Measurements from ENCODE around the gene CAST.
A peak's percentile ranks its signal among the peaks of the same experiment; 100 is the strongest.

The CAST gene

DNA sequence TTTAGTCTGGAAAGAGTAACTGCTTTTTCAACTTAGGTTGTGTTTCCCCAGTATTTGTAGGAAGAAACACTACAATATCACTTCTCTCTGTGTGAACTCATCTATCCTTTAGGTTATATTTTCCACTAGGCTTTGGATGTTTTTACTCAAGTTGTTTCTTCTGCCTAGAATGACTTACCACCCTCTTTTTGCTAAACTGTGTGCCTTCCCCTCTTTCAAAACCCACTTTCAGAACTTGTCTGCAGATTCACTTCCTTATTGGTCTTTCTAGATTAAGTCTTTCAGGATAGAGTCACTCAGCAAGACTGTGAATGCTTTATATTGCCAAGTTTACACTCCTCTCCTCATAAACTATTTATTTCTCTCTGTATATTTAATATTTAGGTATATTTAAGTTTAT lies 14.2 kb upstream of the CAST start:
- no peak for DNase-seq (ENCODE audit: low read depth)

DNA sequence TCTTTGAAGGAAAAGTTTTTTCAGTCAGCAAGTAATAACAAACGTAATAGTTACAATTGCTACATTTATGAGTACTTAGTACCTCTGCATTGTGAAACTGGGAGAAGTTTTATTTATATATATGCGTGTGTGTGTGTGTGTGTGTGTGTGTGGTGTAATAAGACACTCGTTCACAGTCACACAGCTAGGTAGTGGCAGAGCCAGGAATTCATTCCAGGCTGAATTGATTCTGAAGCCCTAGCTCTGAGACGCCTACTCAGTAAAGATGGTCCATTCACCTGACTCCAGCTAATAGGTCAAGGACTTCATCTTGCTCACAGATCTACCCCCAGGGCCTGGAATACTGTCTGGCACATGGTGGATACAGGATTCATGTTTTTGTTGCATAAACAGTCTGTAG lies 13.6 kb upstream of the CAST start:
- no peak for DNase-seq (ENCODE audit: low read depth)

DNA sequence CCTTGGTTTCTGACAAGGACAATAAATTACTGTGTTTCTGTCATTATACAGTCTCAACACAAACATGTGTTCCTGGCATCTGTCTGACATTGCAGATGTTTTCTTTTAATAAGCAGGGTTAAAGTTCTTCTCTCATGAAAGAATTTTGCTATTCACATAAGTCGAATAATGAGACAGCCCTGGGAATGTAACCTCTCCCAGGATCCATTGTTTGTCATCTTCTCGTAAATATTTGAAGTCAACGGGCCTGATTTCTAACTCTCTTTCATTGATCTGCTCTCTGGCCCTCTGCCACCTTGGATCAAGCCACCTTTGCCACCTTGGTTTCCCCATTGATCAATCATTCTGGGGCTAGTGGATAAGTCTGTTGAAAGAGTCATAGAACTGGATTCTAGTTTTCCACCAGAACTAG lies 12.9 kb upstream of the CAST start:
- no peak for DNase-seq (ENCODE audit: low read depth)

DNA sequence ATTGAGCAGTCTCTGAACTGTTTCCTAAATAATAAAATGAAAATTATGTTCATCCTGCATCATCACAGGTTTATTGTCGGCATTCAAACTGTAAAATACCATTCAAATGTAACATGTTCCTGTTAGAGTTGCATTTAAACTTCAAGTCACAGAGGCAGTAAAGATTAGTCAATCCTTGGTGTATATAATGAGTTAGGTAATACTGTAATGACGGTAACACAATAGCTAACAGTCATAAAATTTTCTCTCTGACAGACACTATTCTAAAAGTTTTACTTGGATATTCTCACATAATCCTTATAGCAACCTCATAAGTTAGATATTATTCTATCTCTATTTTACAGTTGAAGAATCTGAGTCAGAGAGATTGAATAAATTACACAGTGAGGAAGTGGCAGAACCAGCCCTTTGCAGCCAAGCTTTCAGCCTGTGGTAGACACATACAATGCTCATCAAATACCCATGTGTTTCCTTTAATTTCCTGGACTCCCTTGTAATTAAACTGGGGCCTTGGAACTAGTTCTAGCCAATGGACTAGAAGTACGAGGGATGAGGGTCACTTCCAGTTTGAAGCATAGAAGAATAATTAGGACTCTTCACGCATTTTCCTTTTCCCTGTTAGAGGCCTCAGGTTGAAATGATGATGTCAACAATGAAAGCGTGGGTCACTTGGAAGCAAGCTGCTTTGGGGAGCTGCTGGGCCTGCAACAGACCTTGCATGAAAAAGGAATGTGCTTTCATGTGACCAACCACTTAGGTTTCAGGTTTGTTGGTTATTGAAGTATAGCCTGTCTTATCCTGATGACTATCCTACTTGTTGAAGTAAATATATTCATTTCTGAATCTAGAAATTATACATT lies 12.3 kb upstream of the CAST start:
- DNase-seq (ENCODE audit: low read depth), result no peak

DNA sequence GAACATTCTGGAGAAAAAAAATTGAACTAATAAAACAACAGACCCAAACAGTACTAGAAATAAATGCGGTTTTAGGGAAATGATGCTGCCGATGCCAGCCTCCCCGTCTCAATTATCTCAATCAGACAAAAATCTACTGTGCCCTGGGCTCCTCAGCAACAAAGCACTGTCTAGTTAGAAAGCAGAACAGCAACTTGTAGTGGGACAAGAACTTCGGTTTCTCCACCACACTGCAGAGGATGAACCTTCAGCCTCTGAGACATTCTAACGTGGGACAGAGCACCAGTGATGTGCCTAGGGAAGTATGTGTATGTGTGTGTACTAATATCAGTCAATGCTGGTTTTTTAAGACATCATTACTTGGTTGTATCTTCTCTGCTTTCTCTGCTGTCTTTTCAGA lies 11.1 kb upstream of the CAST start:
- DNase-seq (ENCODE audit: low read depth), result no peak

DNA sequence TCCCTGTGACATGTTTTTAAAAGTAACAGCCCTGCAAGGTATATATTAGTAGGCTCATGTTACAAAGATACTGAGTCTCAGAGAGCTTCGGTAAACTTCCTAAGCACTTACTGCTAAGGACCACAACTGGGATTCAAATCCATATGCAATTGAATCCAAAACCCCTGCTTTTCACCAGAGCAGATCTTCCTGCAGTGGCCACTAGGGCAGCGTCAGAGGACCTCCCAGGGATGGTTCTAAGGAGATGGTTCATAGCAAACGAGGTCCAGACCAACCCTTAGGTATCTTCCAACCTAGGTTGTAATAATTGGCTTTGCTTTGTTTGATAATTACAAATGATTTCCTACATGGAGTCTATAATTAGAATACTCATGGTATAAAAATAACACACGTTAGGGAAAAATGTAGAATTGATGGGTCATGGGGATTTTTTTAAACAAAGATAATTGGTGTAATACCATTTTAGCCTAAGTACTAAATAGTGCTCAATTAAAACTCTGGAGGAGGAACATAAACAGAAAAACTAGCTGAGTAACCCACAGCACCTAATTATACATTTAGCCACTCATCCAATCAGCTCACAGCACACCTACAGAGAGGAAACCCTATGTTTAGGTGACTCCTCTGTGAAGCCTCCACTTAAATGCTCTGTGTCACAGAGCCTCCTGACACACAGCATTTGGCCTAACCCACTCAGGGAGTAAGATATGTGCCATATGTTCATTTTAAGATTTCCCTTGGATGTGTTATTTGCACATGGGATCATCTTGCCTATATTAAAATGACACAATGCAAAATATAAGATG lies 10.0 kb upstream of the CAST start:
- DNase-seq (ENCODE audit: low read depth), result no peak

DNA sequence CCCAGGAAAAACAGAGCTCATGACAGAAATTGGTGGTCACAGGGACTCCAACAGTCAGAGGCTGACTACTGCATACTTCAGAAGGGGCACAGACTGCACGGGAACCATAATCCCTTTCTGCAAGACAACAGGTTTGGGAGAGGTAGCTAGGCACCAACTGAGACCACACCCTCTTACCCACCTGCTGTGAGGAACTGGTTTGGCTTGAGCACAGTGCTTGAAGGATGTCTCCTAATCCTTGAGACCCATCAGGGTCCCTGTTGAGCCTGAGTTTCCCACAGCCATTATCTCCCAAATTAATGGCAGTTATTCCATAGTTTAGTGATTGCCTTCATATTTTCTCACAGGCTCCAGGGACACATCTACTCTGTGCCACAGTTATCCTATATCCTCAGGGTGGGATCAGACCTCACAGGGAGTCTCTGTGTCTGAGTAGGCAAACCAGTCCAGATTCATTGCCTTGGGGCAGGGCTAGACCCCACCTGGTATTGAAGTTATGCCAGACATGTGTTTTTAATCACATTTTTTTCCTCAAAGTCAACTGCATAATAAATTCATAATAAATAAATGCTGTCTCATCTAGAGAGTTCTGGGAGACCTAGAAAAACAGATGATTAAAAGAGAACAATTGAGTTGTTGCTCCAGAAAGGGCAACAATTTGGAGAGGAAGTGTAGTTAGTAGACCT lies 9.3 kb upstream of the CAST start:
- DNase-seq (ENCODE audit: low read depth), result no peak

DNA sequence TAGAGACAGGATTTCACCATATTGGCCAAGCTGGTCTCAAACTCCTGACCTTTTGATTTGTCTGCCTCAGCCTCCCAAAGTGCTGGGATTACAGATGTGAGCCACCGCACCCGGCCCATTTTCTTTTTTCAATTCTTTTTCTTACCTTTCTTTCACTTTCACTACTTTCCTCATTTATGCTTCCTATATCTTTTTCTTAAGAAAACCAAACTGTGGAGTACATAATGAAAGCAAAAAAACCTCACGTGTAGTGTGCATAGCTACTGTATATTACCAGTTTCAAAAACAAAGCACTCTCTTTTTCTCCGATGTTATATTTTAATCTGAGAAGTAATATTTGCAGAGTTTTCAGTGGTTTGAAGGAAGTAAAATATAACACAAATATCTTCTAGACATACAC lies 8.0 kb upstream of the CAST start:
- no peak for DNase-seq (ENCODE audit: low read depth)

DNA sequence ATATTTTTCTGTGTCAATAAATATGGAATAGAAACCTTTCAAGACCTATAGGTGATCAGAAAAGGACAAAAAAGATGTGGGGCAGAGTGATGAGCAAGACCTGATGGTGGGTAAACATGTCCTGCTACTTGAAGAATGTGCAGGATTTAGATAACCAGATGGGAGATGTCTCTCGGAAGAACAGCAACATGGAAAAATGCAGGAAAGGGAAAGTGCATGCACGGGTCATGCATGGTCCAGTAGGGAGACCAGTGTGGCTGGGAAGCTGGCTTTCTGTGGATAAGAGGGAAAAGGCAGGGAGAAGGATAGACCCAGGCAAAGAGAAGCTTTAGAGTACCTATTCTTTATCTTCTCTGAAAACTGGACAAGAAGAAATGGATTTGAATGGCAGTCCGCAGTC lies 7.1 kb upstream of the CAST start:
- no peak for DNase-seq (ENCODE audit: low read depth)

DNA sequence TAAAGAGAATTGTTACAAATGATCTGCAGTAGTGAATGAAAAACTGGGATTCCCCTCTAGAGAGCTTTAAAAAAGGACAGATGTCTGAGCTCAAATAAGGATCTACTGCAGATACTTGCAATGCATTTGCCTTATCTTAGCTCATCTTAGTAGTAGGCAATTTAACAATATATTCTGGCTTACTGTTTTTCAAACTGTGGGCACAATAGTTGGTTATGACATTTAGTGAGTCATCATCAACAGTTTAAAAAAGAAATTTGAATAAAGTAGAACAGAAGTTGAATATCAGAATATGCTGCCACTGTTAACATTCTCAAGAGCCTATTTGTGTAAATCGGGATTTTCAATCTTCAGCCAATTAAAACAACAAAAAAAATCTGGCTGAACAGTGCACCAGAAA lies 6.7 kb upstream of the CAST start:
- no peak for DNase-seq (ENCODE audit: low read depth)

DNA sequence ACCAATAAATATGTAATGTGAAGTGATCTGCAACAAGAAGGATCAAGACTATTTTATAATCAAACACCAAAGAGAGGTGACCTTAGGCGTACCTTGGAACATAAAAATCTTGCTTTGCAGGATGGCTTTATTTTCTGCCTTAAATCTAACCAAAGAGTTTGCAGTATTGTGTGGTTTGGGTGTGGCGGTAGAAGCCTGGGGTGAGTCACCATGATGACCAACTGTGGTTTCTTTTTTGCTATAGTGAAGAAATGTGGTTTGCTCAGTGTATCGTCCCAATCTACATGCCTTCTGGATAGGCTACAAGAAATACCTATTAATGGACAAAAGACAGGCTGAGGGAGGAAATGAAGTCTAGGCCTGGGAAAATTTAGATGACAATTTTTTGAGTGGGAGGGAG lies 5.1 kb upstream of the CAST start:
- peak; percentile 16 for DNase-seq (ENCODE audit: low read depth)

DNA sequence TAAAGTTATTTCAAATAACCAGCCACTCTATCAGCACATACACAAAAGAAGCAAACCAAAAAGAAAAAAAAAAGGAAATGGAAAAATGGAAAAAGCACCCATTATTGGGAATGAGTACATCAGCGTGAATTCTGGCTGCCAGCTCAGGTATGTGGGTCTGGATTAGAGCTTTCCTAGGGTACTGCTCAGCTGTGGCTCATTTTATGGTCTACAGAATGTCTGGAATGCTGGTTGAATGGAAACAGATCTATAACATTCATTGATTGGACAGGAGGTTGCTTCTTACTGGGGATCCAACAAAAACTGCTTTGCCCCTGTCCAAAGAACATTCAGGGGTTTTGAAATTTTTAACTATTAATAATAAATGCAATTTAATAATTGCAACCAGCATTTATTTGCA lies 3.9 kb upstream of the CAST start:
- DNase-seq (ENCODE audit: low read depth), result no peak

DNA sequence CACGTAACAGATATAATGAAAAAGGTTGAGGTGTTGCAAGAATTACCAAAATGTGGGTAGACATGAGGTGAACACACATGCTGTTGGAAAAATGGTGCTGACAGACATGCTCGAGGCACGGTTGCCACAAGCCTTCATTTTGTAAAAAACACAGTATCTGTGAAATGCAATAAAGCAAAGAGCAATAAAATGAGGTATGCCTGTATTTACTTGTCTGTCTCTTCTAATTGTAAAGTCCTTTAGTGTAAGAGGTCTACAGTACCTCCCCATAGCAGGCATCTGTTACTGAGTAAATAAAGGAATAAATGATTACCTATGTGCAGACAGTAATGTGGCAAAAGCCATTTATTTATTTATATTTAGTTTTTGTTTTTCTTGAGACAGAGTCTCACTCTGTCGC lies 3.0 kb upstream of the CAST start:
- no peak for DNase-seq (ENCODE audit: low read depth)

DNA sequence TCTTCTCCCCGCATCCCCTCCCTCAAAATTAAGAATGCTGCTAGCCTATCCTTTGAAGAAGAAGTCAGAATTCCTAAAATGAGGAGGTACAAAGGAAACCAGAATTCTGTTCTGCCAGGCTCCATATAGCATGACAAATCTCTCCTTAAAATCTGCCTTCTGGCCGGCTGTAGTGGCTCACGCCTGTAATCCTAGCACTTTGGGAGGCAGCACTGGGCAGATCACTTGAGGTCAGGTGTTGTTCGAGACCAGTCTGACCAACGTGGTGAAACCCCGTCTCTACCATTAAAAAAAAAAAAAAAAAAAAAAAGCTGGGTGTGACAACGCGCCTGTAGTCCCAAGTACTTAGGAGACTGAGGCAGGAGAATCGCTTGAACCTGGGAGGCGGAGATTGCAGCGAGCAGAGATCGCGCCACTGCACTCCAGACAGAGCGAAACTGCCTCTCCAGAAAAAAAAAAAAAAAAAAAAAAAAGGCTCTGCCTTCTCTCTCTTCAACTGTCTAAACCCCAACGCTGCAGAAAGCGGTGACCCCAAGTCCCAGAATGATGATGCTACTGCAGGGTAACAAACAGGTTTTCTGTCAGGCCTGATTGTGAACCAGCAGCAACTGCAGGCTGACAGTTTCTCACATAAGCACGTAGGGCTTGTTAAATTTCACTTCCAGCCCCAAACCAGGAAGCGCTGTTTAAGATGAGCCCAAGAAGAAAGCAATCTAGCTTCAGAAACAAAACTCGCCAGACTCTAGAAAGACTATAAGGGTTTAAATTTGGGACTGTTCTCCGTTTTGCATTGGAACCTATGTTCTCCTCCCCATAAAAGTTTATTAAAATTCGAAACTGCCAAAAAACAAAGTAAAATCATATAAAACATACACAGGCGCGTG lies 963 bp upstream of the CAST start:
- DNase-seq (ENCODE audit: low read depth), result peak; percentile 7

DNA sequence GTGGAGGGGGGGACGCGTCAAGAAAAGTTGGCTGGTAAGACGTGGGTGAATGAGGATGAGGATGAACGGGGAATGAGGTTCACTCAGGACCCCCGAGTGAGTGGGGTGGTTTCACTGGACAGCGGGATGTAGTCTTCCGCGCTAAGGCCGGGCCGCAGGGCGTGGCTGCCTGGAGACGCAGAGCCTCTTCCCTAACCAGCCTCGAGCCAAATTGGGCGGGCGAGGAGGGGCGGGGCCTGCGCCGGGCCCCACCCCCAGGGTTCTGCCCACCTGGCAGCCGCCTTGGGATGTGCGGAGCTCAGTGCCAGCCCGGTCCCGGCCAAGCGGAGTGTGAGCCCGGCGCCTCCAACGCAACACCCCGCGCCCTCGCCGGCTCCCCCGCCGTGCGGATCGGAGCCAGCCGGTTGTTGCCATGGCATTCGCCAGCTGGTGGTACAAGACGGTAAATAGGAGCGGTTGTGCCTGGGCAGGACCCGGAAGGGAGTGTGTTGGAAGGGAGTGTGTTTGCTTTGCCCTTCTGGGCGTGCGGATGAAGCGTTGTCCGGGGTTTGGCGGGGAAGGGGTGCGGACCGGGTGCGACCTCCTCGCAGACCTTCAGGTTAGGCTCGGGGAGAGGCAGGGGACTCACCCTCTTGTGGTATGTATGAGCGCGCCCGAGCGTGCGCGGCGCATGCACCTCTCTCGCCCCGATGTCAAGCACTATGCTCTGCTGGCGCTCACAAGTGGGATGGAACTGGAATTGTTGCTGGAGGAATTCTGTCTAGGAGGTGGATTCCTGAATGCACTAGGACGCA lies 746 bp downstream of the CAST start:
- DNase-seq (ENCODE audit: low read depth), result peak; percentile 74

DNA sequence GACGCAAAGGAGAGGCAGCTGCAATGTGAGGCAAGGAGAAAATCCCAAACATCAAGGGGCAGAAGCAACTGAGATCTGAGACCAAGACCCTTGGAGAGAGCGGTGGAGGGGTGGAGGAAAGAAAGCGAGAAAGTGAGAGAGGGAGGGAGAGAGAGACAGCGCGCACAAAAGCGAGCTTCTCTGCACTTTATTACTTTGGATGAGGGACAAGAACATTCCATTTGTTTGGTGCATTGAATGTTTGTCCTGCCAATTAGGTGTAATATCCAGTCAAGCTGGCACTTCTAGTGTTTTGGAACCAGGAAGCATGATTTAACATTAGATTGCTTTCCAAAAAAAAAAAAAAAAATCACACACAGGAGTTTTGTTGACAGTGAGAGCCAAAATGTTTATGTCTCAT lies 1.4 kb downstream of the CAST start:
- DNase-seq (ENCODE audit: low read depth), result no peak

DNA sequence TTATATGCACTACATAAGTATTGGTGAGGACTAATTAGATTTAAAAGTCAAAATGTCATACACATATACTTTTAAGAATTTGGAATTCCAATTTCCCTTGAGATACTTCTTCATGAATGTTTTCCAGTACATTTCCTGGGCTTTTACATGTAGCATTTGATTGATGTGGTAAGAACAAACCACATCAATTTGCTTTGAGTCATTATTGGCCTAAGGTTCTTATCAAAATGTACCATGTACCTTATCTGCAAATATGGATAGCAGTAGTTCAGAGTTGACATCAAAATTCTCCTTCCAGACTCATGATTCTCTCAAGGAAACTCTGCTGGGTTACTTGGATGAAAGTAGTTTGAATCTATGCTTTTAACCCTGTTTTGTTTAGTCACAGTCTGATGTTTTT lies 2.5 kb downstream of the CAST start:
- DNase-seq (ENCODE audit: low read depth), result no peak

DNA sequence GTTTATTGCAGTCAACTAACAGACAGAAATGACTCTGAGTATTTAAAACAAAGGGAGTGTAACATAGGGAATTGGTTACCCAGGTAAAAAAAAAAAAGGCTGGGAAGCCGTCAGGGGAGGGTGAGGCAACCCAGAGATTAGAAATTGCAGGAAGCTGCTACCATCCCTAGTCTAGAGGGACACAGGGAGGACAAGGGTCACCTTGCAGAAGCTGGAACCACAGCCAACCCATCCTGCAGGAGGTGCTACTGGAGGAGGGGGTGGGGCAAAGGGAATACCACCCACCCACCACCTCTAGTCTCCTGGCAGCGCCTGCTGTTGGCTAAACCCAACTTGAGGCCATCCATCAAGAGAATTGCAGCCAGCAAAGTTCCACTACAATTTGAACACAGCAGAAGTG lies 6.5 kb downstream of the CAST start:
- no peak for DNase-seq (ENCODE audit: low read depth)

DNA sequence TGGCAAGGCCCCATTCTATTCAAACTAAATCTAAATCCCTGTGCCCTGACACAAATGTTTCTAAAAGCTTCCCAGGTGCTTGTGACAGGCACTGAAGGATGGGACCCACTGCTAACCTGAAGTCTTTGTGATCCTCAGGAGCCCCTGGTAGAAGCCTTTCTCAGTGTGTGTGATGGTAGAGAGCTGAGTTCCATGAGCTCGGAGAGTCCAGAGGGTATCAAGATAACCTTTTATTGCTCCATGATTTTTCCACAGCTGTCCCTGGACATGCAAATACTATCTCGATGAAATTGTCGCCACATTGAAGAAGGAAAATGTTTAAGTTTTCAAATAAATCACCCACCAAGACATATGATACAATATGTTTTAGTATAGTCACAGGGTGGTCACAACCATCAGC lies 7.7 kb downstream of the CAST start:
- no peak for DNase-seq (ENCODE audit: low read depth)

DNA sequence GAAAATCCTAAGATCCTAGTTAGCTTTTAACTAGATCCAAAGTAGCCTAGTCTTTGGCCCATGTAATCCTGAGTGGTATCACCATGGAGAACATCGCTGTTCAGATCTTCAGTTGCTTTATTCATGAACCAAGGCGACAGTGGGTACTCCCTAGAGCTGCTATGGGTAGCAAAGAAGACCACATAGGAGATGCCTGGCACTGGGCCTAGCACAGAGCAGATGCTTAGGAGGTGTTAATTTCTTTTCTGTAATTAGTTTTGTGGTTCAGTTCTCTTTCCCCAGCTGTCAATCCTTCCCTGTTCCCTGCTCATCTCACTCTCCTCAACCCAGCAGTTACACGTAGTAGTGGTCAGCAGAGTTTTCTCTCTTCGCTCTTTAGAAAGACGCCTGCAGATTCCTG lies 9.3 kb downstream of the CAST start:
- DNase-seq (ENCODE audit: low read depth), result no peak

DNA sequence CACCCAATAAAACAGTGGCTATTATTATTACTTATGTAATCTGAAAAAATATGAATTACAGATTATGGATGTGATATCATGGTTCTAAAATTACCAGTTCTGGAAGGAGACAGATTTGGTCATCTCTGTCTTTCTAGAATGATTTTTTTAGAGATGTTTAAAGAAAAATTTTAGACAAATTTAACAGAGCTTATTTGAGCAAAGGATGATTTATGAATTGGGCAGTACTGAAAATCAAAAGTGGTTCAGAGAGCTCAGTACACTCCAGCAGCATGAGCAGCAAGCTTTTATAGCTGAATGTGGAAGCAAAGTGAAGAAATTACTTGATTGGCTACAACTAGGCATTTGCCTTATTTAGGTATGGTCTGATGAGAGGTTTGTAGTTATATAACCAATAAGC lies 11.0 kb downstream of the CAST start:
- no peak for DNase-seq (ENCODE audit: low read depth)

Data from activated T-helper 9 cell treated with anti-CD3 and anti-CD28 coated beads, Interleukin-2, amount 50 U/mL, for 16 hours (primary cell).